Measurements from ENCODE around the gene CCRL2. TPM values are rescaled to one million over a fixed set of nuclear protein-coding genes. Genes with fewer than 3 reads are reported as not detected.

Gene CCRL2
- total RNA-seq, 8 experiments from 2014 or later: 0.13 to 0.77 (median 0.50) TPM; not detected in 3

Other genes with a start within 250 kb of the CCRL2 start
- under 1 TPM in 4 of 8 experiments, not detected in 4; 0.04 to 0.33 (median 0.07) TPM for gene CCR1, start 198.9 kb upstream of the CCRL2 start, total RNA-seq
- under 1 TPM in 4 of 8 experiments, not detected in 4; 0.25 to 0.57 (median 0.36) TPM for gene CCR3, start 164.8 kb upstream of the CCRL2 start, total RNA-seq
- under 1 TPM in 4 of 8 experiments, not detected in 4; 0.14 to 0.43 (median 0.23) TPM for gene CCR2, start 53.1 kb upstream of the CCRL2 start, total RNA-seq
- under 1 TPM in 4 of 8 experiments, not detected in 4; 0.09 to 0.81 (median 0.40) TPM for gene CCR5, start 36.3 kb upstream of the CCRL2 start, total RNA-seq
- gene LTF, start 57.6 kb downstream of the CCRL2 start, total RNA-seq: 1 to 10 TPM in 4 of 8 experiments, under 1 TPM in 2, not detected in 2; 0.04 to 8.1 (median 1.5) TPM
- under 1 TPM in 1 of 8 experiments, not detected in 7; 0.28 TPM for gene RTP3, start 90.7 kb downstream of the CCRL2 start, total RNA-seq
- gene LRRC2, start 159.0 kb downstream of the CCRL2 start, total RNA-seq: 1 to 10 TPM in 3 of 8 experiments, under 1 TPM in 5; 0.05 to 3.7 (median 0.60) TPM
- under 1 TPM in 1 of 8 experiments, not detected in 7; 0.28 TPM for gene FAM240A, start 205.3 kb downstream of the CCRL2 start, total RNA-seq

Measured in motor neuron (in vitro differentiated cells).